OCI-M2 (cell line): ENCODE measurements around the gene ATG12.
"Not testable (repeated sequence)": the region's sequence is repeated elsewhere in the genome, so short reads cannot be mapped to it uniquely, and the experiment has no call there.

Experiments used
- DNase-seq: peaks from one replicate; lab custom pipeline; 2025; ENCODE audit not compliant: unreplicated experiment; lab: John Stamatoyannopoulos, UW

The ATG12 gene

GRCh38 chr5:115842952-115843351, 1.6 kb upstream of the ATG12 start:
- no peak for DNase-seq

GRCh38 chr5:115842089-115842935, 947 bp upstream of the ATG12 start:
- DNase-seq = no peak

GRCh38 chr5:115840873-115841272, 492 bp downstream of the ATG12 start:
- no peak for DNase-seq

GRCh38 chr5:115838885-115839518, 2.4 kb downstream of the ATG12 start:
- DNase-seq = peak; percentile 6

GRCh38 chr5:115835481-115835880, 5.9 kb downstream of the ATG12 start:
- no peak for DNase-seq

- no peak for DNase-seq
Measured at GRCh38 chr5:115831163-115831768, 10.1 kb downstream of the ATG12 start.

- no peak for DNase-seq
Measured at GRCh38 chr5:115829913-115830312, 11.5 kb downstream of the ATG12 start.

GRCh38 chr5:115825948-115826347, 15.4 kb downstream of the ATG12 start:
- no peak for DNase-seq

- not testable (repeated sequence) for DNase-seq
Measured at GRCh38 chr5:115824983-115825382, 16.4 kb downstream of the ATG12 start.

- no peak for DNase-seq
Measured at GRCh38 chr5:115820846-115821245, 20.5 kb downstream of the ATG12 start.

GRCh38 chr5:115818821-115819220, 22.5 kb downstream of the ATG12 start:
- DNase-seq = no peak

GRCh38 chr5:115817386-115817785, 24.0 kb downstream of the ATG12 start:
- DNase-seq = no peak

GRCh38 chr5:115816226-115817081, 24.9 kb downstream of the ATG12 start, which contains the start of gene CDO1:
Gene CDO1, minus strand, starts transcription at chr5:115816659. Its CDS starts 262 bp downstream, at chr5:115816397.
- no peak for DNase-seq

- no peak for DNase-seq
Measured at GRCh38 chr5:115815693-115816225, 25.6 kb downstream of the ATG12 start.

GRCh38 chr5:115815006-115815692, 26.2 kb downstream of the ATG12 start:
- DNase-seq = no peak

GRCh38 chr5:115813719-115814118, 27.6 kb downstream of the ATG12 start:
- DNase-seq = no peak

- no peak for DNase-seq
Measured at GRCh38 chr5:115812372-115812771, 29.0 kb downstream of the ATG12 start.

GRCh38 chr5:115811406-115811805, 30.0 kb downstream of the ATG12 start:
- no peak for DNase-seq

- DNase-seq = no peak
Measured at GRCh38 chr5:115810761-115811160, 30.6 kb downstream of the ATG12 start.

- DNase-seq = no peak
Measured at GRCh38 chr5:115809946-115810345, 31.4 kb downstream of the ATG12 start.
